Heart left ventricle (tissue), 13 donors: Measurements from ENCODE around the gene TNP2.

Source experiments
- CTCF ChIP-seq, 12 donors: fragments of 200-600 bp; sonication (generic) in 4 of 12; IDR thresholded peaks; one replicate each; pipeline versions ENCODE4 v1.5.0 to v1.8.0; 2018 to 2022; ENCODE audit warnings: antibody characterized with exemption in 12 of 12, mild to moderate bottlenecking in 5 of 12
- POLR2A ChIP-seq, 2 donors: fragments of 450-650 bp; IDR thresholded peaks; one replicate each; pipeline ENCODE4 v1.6.1; 2017; ENCODE audit warnings: antibody characterized with exemption in 2 of 2, mild to moderate bottlenecking in 2 of 2, moderate library complexity in 2 of 2
- donor health status: ischemic (EF 13 %, LVEDD 7.1; RV severe dilation, severe dysfunction).
- donor health status: DM: no; HTN: yes; CAD: no.
- donor health status: DM: no; HTN: no; CAD: no.
- donor health status: ischemic (EF 25% LVEDD 6.9; RV normal size, moderate dysfunction).
- donor health status: ischemic (EF 25% LVEDD 5.7; RV mildly dilated, moderate dysfunction).
- donor health status: ischemic (EF 35%, LVEDD 5.7; RV mildly dilated, moderate dysfunction).
- donor health status: nonischemic (EF 11% LVEDD 7.7; RV severe dilation, severe dysfunction).
- donor health status: DM: yes; HTN: yes; CAD: no.
- donor health status: PGD.
- donor health status: ischemic (EF 29% LVEDD 5.4; RV normal size, mild dysfunction).
- donor health status: nonischemic (EF 23%, LVEDD 6.1; RV moderate dilation, normal function).

DNA sequence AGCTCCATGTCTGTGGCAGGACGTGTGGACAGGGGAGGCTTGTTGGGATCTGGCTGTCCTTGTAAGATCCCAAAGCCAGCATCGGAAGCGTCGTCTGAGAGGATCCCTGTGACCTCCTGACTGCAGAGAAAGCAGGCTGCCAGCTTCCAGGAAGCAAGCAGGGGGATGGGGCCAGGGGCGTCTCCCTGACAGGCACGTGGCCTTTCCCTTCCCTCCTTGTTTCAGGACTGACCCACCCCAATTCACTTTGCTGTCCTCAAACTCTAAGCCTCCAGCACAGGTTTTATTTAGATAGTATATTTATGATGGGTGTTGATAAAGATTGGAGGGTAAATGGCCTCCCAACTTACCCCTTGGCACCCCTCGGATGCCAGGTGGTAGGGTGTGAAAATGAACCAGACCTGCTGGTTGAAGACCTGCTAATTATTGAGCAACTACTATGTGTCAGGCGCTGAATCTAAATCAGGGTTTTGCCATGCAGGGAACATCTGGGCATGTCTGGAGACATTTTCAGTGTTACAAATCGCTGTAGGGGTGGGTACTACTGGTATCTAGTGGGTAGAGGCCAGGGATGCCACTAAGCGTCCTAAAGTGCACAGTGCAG, 37.7 kb downstream of the TNP2 start:
- TF ChIP-seq CTCF (IDR thresholded peaks at IDR 0.05) (no peak), POLR2A (IDR thresholded peaks at IDR 0.05) (no peak)
